Suprapubic skin (tissue), 4 donors: ENCODE measurements around the gene NUMA1. TPM values are rescaled to one million over a fixed set of nuclear protein-coding genes. Genes with fewer than 3 reads are reported as not detected.

Experiments
- DNase-seq, 2 donors: peaks; one replicate each; pipeline ENCODE4 v3.0.0-alpha.2; 2019; ENCODE audit warnings: low spot score in 2 of 2
- H3K27ac ChIP-seq: fragments of 200-600 bp; sonication (generic); one replicate; pipeline ENCODE4 v1.5.1; 2019
- H3K27me3 ChIP-seq: fragments of 200-600 bp; sonication (generic); one replicate; pipeline ENCODE4 v1.5.1; 2019
- H3K36me3 ChIP-seq: fragments of 200-600 bp; sonication (generic); one replicate; pipeline ENCODE4 v1.5.1; 2019
- H3K4me1 ChIP-seq: fragments of 200-600 bp; sonication (generic); one replicate; pipeline ENCODE4 v1.5.1; 2019
- H3K4me3 ChIP-seq: fragments of 200-600 bp; sonication (generic); one replicate; pipeline ENCODE4 v1.5.1; 2019; ENCODE audit warnings: mild to moderate bottlenecking
- H3K9me3 ChIP-seq: fragments of 200-600 bp; sonication (generic); one replicate; pipeline ENCODE4 v1.5.1; 2019
- EP300 ChIP-seq: sonication (generic); formaldehyde crosslinking; IDR thresholded peaks from one replicate; pipeline ENCODE4 v1.6.1; 2017; ENCODE audit warnings: antibody characterized with exemption
- POLR2A ChIP-seq, 2 donors: fragments of 450-650 bp; IDR thresholded peaks; one replicate each; pipeline ENCODE4 v1.6.1; 2017; ENCODE audit warnings: antibody characterized with exemption in 2 of 2, mild to moderate bottlenecking in 2 of 2, moderate library complexity in 2 of 2
- POLR2AphosphoS5 ChIP-seq, 3 donors: sonication (generic); formaldehyde crosslinking; IDR thresholded peaks; one replicate each; pipeline ENCODE4 v1.6.1; 2017; ENCODE audit warnings: antibody characterized with exemption in 3 of 3
- WGBS: methylation state at CpG from one replicate; pipeline ENCODE4 v1.1.5; 2018; 5-methylcytosine and 5-hydroxymethylcytosine counted together
- total RNA-seq, 4 donors: library from RNA; depleted of rRNA; stranded (reverse); fragments of >200 nt; gene quantifications; one replicate each; pipeline ENCODE4 v1.1.0, GENCODE V29; 2016
- TF ChIP-seq, protein P1 (sequence below), 2 donors: fragments of 200-600 bp in 1 of 2; fragments of 450-650 bp in 1 of 2; sonication (generic) in 1 of 2; IDR thresholded peaks; one replicate each; pipeline ENCODE4 v1.5.1; 2016 to 2019; ENCODE audit warnings: antibody characterized with exemption in 2 of 2, mild to moderate bottlenecking in 1 of 2, moderate library complexity in 1 of 2

The NUMA1 gene
- total RNA-seq, 4 donors from 2014 or later, result 296 to 845 (median 452) TPM

DNA sequence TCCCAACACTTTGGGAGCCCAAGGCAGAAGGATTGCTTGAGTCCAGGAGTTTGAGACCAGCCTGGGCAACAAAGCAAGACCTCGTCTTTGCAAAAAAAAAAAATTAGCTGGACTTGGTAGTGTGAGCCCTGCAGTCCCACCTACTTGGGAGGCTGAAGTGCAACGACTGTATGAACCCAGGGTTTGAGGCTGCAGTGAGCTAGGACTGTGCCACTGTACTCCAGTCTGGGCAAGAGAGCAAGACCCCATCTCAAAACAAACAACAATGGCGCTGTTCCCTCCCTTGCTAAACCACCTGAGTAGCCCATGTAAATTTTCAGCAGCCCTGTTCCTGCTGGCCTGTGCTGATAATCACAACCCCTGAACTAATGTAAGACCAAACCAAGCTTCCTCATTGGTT lies 19.7 kb upstream of the NUMA1 start:
- no peaks in the 10 kb centered on the region for H3K9me3 ChIP-seq
- peak overlapping the region; percentile 9 for H3K27ac ChIP-seq
- H3K36me3 ChIP-seq, result peaks cover 48% of the 10 kb centered on the region
- DNase-seq, result no peak
- H3K27me3 ChIP-seq, result no peaks in the 10 kb centered on the region
- peaks cover 52% of the 10 kb centered on the region for H3K4me1 ChIP-seq
- TF ChIP-seq POLR2AphosphoS5 (IDR thresholded peaks at IDR 0.05) (no peak), EP300 (no peak), POLR2A (IDR thresholded peaks at IDR 0.05) (no peak)
- TF ChIP-seq, protein P1, sequence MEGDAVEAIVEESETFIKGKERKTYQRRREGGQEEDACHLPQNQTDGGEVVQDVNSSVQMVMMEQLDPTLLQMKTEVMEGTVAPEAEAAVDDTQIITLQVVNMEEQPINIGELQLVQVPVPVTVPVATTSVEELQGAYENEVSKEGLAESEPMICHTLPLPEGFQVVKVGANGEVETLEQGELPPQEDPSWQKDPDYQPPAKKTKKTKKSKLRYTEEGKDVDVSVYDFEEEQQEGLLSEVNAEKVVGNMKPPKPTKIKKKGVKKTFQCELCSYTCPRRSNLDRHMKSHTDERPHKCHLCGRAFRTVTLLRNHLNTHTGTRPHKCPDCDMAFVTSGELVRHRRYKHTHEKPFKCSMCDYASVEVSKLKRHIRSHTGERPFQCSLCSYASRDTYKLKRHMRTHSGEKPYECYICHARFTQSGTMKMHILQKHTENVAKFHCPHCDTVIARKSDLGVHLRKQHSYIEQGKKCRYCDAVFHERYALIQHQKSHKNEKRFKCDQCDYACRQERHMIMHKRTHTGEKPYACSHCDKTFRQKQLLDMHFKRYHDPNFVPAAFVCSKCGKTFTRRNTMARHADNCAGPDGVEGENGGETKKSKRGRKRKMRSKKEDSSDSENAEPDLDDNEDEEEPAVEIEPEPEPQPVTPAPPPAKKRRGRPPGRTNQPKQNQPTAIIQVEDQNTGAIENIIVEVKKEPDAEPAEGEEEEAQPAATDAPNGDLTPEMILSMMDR (IDR thresholded peaks at IDR 0.05), result no peak
- WGBS, result 81% methylated on average over 3 of the region's 3 CpGs
- no peak overlapping the region for H3K4me3 ChIP-seq

DNA sequence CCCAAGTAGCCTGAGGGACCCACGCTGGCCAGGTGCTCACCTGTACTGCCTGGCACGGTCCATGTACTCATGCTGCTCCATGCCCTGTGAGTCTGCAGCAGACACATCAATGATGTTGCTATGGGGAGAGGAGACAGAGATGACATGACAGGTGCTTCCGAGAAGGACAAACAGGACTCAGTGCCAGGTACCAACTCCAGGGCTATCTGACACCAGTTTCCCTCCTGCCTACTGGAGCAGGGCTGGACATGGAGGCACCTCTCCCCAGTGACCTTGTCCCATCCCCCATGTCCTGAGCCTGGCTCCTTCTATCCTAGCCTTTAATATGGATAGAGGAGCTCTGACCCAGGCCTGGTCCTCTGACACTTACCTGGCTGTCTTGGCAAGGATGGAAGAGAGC lies 18.4 kb upstream of the NUMA1 start:
- TF ChIP-seq POLR2AphosphoS5 (IDR thresholded peaks at IDR 0.05) (no peak), EP300 (no peak), POLR2A (IDR thresholded peaks at IDR 0.05) (no peak)
- TF ChIP-seq, protein P1 (IDR thresholded peaks at IDR 0.05), result no peak
- Histone ChIP-seq H3K4me1 (peaks cover 45% of the 10 kb centered on the region), H3K27me3 (no peaks in the 10 kb centered on the region), H3K36me3 (peaks cover 59% of the 10 kb centered on the region), H3K27ac (no peak overlapping the region), H3K9me3 (no peaks in the 10 kb centered on the region), H3K4me3 (no peak overlapping the region)
- WGBS, result 82% methylated on average over 3 of the region's 3 CpGs
- DNase-seq, result no peak

DNA sequence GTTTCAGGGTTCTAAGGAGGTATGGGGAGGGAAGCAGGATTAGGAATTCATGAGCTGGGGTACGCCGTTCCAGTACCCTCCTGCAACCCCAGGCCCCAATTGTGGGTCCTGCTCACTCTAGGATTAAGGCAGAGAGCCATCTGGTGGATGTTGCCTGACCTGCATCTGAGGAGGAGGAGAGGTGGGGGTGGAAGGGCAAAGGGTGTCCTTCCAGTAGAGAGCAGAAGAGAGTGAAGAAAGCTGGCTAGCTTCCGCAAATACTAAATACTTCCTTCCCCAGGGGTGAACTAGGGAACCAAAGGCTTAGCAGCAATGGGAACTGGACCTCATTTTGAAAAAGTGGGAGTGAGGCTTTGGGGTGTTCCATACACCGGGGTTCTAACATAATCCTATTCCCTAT lies 10.9 kb upstream of the NUMA1 start:
- Histone ChIP-seq H3K9me3 (no peaks in the 10 kb centered on the region), H3K36me3 (peaks cover 45% of the 10 kb centered on the region), H3K4me3 (no peak overlapping the region), H3K4me1 (peaks cover 12% of the 10 kb centered on the region), H3K27ac (no peak overlapping the region), H3K27me3 (no peaks in the 10 kb centered on the region)
- no peak for TF ChIP-seq POLR2AphosphoS5 (IDR thresholded peaks at IDR 0.05)
- TF ChIP-seq, protein P1 (IDR thresholded peaks at IDR 0.05), result peak; percentile 83 to 84
- DNase-seq, result peak in 1 of 2 donors; percentile 84
- WGBS, result 23% methylated on average over 4 of the region's 4 CpGs

DNA sequence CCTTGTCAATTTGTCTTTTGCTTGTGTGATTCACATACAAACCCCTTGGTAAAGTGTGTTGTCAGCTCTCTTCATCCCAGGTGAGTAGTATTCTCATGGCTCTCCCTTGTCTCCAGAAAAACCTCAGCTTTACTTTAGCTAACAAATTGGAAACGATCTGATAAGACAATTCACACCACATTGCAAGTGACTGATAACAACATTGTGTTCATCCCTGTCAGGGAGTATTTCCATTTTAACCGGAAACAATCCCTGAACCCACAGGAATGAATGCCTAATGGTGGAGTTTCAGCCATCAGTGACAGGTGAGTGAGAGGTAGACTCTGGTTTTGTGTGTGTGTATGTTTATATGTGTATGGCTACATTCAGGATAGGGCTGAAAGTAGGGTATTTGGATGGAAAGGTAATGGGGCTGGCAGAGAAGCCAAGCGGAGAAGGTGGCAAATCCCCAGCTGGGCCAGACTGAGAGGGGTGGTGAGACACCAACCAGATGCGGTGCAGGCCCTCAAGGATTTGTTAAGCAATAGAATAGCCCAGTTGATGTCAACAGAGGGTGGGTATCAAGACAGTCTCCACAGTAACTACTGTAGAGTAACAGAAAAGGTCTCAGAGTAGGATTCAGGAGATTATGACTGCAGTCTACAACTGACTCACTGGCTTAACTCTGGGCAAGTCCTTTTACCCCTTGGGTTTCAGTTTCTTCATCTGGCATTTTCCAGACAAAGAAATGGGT lies 7.9 kb upstream of the NUMA1 start:
- peaks cover 19% of the 10 kb centered on the region for H3K36me3 ChIP-seq
- no peaks in the 10 kb centered on the region for H3K27me3 ChIP-seq
- no peak for DNase-seq
- no peak overlapping the region for H3K27ac ChIP-seq
- no peaks in the 10 kb centered on the region for H3K9me3 ChIP-seq
- H3K4me1 ChIP-seq, result peaks cover 17% of the 10 kb centered on the region
- 71% methylated on average over 4 of the region's 4 CpGs for WGBS
- no peak overlapping the region for H3K4me3 ChIP-seq
- TF ChIP-seq, protein P1 (IDR thresholded peaks at IDR 0.05), result no peak
- no peak for TF ChIP-seq EP300
- no peak for TF ChIP-seq POLR2AphosphoS5 (IDR thresholded peaks at IDR 0.05)
- no peak for TF ChIP-seq POLR2A (IDR thresholded peaks at IDR 0.05)

DNA sequence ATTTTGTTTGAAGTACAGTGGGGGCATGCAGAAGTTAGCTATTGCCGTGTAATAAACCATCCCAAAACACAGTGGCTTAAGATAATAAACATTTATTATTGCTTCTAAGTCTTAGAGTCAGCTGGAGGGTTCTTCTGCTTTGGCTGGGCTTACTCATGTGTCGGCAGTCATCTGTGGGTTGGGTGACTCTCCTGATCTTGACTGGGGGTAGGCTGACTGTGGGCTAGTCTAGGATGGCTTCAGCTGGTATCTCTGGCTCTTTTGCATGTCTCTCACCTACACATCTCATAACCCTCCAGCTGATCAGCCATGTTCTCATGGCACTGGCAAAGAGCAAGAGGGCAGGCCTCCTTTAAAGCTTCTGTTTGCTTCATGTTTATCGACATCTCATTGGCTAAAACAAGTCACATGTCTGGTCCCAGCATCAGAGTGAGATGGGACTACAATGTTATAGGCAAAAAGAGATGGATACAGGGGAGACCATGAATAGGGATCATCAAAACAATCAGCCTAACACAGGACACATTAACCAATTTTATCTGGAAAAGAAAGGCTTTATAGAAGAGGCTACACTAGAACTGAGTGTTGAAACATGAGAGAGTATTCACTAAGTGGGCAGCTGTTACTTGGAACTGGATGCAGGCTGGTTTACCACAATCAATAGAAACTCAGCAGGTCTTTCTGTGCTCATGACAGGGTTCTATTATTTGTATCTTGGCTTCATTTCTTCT lies 5.4 kb upstream of the NUMA1 start:
- TF ChIP-seq, protein P1 (IDR thresholded peaks at IDR 0.05), result no peak
- TF ChIP-seq POLR2A (IDR thresholded peaks at IDR 0.05) (no peak), EP300 (no peak), POLR2AphosphoS5 (IDR thresholded peaks at IDR 0.05) (no peak)
- DNase-seq, result no peak
- 89% methylated on average over 3 of the region's 3 CpGs for WGBS
- peaks cover 19% of the 10 kb centered on the region for H3K36me3 ChIP-seq
- no peak overlapping the region for H3K27ac ChIP-seq
- H3K27me3 ChIP-seq, result no peaks in the 10 kb centered on the region
- no peak overlapping the region for H3K4me3 ChIP-seq
- no peaks in the 10 kb centered on the region for H3K9me3 ChIP-seq
- peaks cover 29% of the 10 kb centered on the region for H3K4me1 ChIP-seq
